HEK293T (cell line): ENCODE data around the gene SMAD3.

Experiments used
- CTCF ChIA-PET: fragments of 350-600 bp; formaldehyde crosslinking; extraction: SDS; loops from one replicate; lab custom pipeline; 2021; ENCODE audit warnings: antibody characterized with exemption, inconsistent platforms; lab: Yijun Ruan, JAX
- POLR2A ChIA-PET: fragments of 350-600 bp; formaldehyde crosslinking; extraction: SDS; loops from one replicate; lab custom pipeline; 2020; ENCODE audit warnings: antibody characterized with exemption, inconsistent platforms; lab: Yijun Ruan, JAX
- DNase-seq: peaks from one replicate; pipeline ENCODE4 v3.0.0; 2012; ENCODE audit warnings: mixed read lengths; ENCODE audit errors: extremely low spot score
- ARNT ChIP-seq: fragments of 450-650 bp; IDR thresholded peaks from 2 replicates; pipeline ENCODE4 v1.6.1; 2017; ENCODE audit warnings: mild to moderate bottlenecking
- BHLHE40 ChIP-seq: fragments of 450-650 bp; IDR thresholded peaks from 2 replicates; pipeline ENCODE4 v1.6.1; 2016; ENCODE audit warnings: mild to moderate bottlenecking, moderate library complexity, borderline replicate concordance
- CTBP1 ChIP-seq: fragments of 450-650 bp; IDR thresholded peaks from 2 replicates; pipeline ENCODE4 v1.6.1; 2016; ENCODE audit warnings: borderline replicate concordance
- FOXK2 ChIP-seq: fragments of 450-650 bp; IDR thresholded peaks from 2 replicates; pipeline ENCODE4 v1.6.1; 2016; ENCODE audit warnings: mild to moderate bottlenecking
- FOXM1 ChIP-seq: fragments of 450-650 bp; IDR thresholded peaks from 2 replicates; pipeline ENCODE4 v1.6.1; 2017; ENCODE audit warnings: mild to moderate bottlenecking, borderline replicate concordance
- HDGF ChIP-seq: fragments of 450-650 bp; IDR thresholded peaks from 2 replicates; pipeline ENCODE4 v1.6.1; 2017; ENCODE audit warnings: antibody characterized with exemption, borderline replicate concordance
- L3MBTL2 ChIP-seq: fragments of 450-650 bp; conservative IDR thresholded peaks from 2 replicates; pipeline ENCODE4 v1.6.1; 2016; ENCODE audit warnings: mild to moderate bottlenecking
- LEF1 ChIP-seq: fragments of 450-650 bp; IDR thresholded peaks from 2 replicates; pipeline ENCODE4 v1.6.1; 2017; ENCODE audit warnings: mild to moderate bottlenecking, borderline replicate concordance
- NFRKB ChIP-seq: fragments of 450-650 bp; IDR thresholded peaks from 2 replicates; pipeline ENCODE4 v1.6.1; 2016; ENCODE audit warnings: mild to moderate bottlenecking, moderate library complexity
- PKNOX1 ChIP-seq: fragments of 450-650 bp; IDR thresholded peaks from 2 replicates; pipeline ENCODE4 v1.6.1; 2016
- SP1 ChIP-seq: fragments of 450-650 bp; IDR thresholded peaks from 2 replicates; pipeline ENCODE4 v1.6.1; 2017
- SUZ12 ChIP-seq: fragments of 450-650 bp; IDR thresholded peaks from 2 replicates; pipeline ENCODE4 v1.6.1; 2016; ENCODE audit warnings: mild to moderate bottlenecking
- TARDBP ChIP-seq: fragments of 450-650 bp; IDR thresholded peaks from 2 replicates; pipeline ENCODE4 v1.6.1; 2016
- ZNF384 ChIP-seq: fragments of 450-650 bp; IDR thresholded peaks from 2 replicates; pipeline ENCODE4 v1.6.1; 2016

The SMAD3 gene

GRCh38 chr15:67196672-67197363 lies 131.4 kb downstream of the SMAD3 start:
- POLR2A ChIA-PET = interaction anchor here (0.6 to 1.1 kb wide), 2 partner anchors 19 to 132 kb away, joined by 3 read pairs; no protein-coding TSS in a partner anchor
- no peak for TF ChIP-seq ZNF384
- TF ChIP-seq SUZ12 = no peak
- TF ChIP-seq HDGF = no peak
- TF ChIP-seq L3MBTL2 = no peak
- DNase-seq = no peak
- CTCF ChIA-PET = interaction anchor here (0.6 kb wide), 1 partner anchor 185 kb away, joined by 3 read pairs; no protein-coding TSS in a partner anchor

- no peak for DNase-seq
- CTCF ChIA-PET = interaction anchor here (0.6 kb wide), 1 partner anchor 186 kb away, joined by 3 read pairs; no protein-coding TSS in a partner anchor
- POLR2A ChIA-PET = no interaction called here
- TF ChIP-seq TARDBP (no peak), PKNOX1 (no peak), HDGF (no peak), FOXK2 (no peak)
Observed at GRCh38 chr15:67197364-67197695, 131.9 kb downstream of the SMAD3 start.

DNA sequence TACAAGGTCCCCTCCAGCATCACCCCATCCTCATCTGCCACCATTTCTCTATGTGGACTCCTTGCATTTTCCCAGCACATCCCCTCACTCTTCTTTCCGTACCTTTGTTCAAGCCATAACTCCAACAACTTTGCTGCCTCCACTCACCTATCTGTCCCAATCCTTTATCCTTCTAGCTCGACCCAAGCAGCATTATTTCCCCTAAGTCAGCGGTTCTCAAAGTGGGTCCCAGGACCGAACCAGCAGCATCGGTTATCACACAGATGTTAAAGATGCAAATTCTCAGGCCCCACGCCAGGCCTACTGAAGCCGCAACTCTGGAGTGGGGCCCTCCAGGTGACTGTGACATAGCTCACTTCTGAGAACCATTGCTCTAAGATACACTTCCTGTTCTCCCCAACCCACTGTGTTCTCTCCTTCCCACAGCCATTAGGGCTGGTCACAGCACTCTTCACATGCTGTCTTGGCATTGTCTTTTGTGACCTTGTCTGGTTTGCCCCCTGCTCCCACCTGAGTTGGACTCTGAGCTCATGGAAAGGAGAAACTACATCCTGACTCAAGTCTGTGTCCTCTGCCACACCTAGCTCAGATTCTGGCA lies 132.9 kb downstream of the SMAD3 start:
- ChIA-PET CTCF (no interaction called here), POLR2A (no interaction called here)
- TF ChIP-seq ARNT = no peak
- TF ChIP-seq PKNOX1 = no peak
- TF ChIP-seq L3MBTL2 = no peak
- no peak for TF ChIP-seq ZNF384
- TF ChIP-seq FOXM1 = no peak
- TF ChIP-seq NFRKB = no peak
- TF ChIP-seq CTBP1 = no peak
- TF ChIP-seq LEF1 = no peak
- TF ChIP-seq SP1 = no peak
- no peak for TF ChIP-seq TARDBP
- TF ChIP-seq BHLHE40 = no peak

GRCh38 chr15:67199391-67199790 lies 134.0 kb downstream of the SMAD3 start:
- CTCF ChIA-PET = interaction anchor here (0.6 kb wide), 2 partner anchors 52 to 337 kb away, joined by 3 read pairs; no protein-coding TSS in a partner anchor
- POLR2A ChIA-PET = no interaction called here

More for the DNA sequence above, 132.9 kb downstream of the SMAD3 start:
- no peak for DNase-seq

DNA sequence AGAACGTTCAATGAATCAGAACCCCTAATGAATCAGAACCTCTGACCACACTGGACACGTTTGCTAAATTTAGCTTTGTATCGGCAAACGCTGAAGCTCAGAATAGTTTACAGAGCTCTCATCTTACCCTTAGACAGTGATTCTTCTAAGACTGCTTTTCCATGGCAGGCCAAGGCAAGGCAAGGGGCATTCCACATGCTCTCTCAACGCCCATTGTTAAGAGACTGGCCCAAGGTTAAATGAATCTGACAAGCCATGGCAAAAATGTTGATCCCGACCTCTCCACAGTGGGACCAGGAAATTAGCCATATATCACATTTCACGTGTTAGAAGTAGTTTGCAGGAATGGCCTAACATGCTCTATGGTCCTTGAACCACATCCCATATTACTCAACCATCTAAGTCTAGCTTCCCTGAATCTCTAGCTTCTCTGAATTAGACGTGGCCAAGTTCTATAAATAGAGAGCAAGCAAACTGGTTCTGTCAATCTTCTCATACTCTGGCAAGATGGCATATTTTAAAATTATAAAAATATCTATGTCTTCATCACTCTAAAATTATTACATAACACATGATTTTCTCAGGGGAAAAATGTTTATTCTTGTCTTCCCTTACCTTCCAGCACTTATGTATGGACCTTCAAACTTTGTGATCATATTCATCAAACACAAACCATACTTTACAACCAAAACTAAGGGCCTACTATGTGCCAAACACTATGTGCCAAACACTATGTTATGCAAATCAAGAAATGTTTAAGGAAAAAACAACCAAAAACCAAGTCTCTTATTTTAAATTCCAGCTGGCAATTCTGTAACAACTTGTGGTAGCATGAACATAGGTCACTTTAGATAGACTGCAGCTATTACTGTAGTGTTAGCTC lies 134.7 kb downstream of the SMAD3 start:
- no peak for DNase-seq
- ChIA-PET CTCF (interaction anchor here (0.6 kb wide), 1 partner anchor 338 kb away, joined by 3 read pairs; no protein-coding TSS in a partner anchor), POLR2A (no interaction called here)
- TF ChIP-seq SUZ12 (no peak), ARNT (no peak), BHLHE40 (no peak), TARDBP (no peak), LEF1 (no peak), SP1 (no peak), CTBP1 (no peak), PKNOX1 (no peak), FOXM1 (no peak), HDGF (no peak)

More at GRCh38 chr15:67199391-67199790, 134.0 kb downstream of the SMAD3 start:
- DNase-seq = no peak
- TF ChIP-seq BHLHE40 (no peak), FOXK2 (no peak), HDGF (no peak), TARDBP (no peak), L3MBTL2 (no peak)

DNA sequence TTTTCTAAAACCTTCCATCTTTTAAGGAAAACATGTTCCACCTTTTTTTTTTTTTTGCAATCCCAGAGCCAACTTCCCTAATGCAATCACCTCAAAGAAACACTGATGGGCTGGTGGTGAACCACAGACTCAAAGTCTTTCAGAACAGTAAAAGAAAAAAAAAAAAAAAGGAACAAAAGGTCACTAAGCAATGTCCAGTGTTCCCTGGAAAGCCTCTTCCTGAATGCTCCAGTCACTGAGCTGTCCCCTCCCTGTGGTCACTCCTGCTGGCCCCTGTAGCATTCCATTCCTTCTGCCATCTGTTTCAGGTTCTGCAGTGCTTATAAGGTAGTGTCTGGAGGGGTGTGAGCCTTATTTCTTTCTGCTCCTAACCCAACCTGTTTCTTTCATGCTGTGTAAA lies 135.7 kb downstream of the SMAD3 start:
- POLR2A ChIA-PET = no interaction called here
- CTCF ChIA-PET = interaction anchor here (0.6 to 0.7 kb wide), 2 partner anchors 8 to 218 kb away, joined by 3 to 4 read pairs; no protein-coding TSS in a partner anchor
- no peak for DNase-seq
- TF ChIP-seq BHLHE40 = no peak
- TF ChIP-seq FOXK2 = no peak
- no peak for TF ChIP-seq NFRKB
- TF ChIP-seq CTBP1 = no peak
- no peak for TF ChIP-seq LEF1
- TF ChIP-seq PKNOX1 = no peak
- no peak for TF ChIP-seq FOXM1
